Myocyte (in vitro differentiated cells): ENCODE measurements around the gene ENOX1. TPM values are rescaled to one million over a fixed set of nuclear protein-coding genes. Genes with fewer than 3 reads are reported as not detected.

Experiments used
- DNase-seq: peaks from one replicate; pipeline ENCODE4 v3.0.0-alpha.2; 2012; ENCODE audit warnings: low read depth
- total RNA-seq: library from RNA; depleted of rRNA; stranded (reverse); fragments of >200 nt; gene quantifications from 2 replicates; pipeline ENCODE4 v1.2.3, GENCODE V29; 2014

Gene ENOX1
- total RNA-seq, 1 donor from 2014 or later: 5.8 TPM

- DNase-seq: peak; percentile 1
Observed at GRCh38 chr13:43611281-43612273, 175.2 kb downstream of the ENOX1 start.

DNA sequence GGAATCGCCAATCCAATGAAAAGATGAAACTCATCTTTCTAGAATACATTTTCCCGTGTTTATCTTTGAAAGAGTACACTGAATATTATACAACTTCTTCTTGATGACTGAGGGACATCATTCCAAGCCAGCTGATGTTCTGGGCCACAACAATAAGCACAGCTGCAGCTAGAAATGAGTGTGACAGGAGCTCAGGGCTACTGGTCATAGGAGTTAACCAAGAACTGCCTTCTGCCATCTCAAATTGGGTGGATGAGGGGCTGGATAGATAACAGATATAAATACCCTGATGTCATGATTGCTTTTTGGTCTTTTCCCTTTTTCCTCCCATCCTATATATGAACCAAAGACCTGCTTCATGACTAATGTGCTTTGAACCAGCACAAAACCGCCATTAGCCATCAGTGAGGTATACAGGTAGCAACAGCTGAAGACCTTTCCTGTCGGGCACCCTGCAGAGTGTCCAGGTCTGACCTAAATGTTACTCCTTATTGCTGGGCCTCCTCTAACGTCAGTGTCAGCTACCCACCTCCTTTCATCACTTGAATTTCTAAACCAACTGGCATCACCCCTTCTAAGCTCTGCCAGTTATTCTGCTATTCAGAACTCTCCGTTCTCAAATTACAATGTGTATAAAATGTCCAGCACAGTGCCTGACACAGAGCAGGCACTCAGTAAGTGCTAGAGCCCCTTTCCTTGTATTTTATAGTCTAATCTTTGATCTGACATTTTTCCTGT, 178.2 kb downstream of the ENOX1 start:
- DNase-seq: peak; percentile 9

DNA sequence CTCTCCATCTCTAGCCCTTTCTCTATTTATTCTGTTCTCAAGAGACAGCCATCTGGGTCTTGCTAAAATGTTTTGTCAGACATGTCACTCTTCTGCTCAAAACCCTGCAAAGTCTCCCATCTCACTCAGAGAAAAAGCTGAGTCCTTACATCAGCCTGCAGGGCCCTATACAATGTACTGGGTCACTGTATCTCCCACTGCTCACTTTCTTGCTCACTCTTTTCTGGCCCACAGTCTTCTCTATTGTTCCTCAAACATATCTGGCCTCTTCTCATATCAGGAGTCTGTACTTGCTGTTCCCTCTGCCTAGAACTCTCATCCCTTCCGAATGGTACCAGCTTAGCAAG, 189.2 kb downstream of the ENOX1 start:
- DNase-seq: no peak

DNA sequence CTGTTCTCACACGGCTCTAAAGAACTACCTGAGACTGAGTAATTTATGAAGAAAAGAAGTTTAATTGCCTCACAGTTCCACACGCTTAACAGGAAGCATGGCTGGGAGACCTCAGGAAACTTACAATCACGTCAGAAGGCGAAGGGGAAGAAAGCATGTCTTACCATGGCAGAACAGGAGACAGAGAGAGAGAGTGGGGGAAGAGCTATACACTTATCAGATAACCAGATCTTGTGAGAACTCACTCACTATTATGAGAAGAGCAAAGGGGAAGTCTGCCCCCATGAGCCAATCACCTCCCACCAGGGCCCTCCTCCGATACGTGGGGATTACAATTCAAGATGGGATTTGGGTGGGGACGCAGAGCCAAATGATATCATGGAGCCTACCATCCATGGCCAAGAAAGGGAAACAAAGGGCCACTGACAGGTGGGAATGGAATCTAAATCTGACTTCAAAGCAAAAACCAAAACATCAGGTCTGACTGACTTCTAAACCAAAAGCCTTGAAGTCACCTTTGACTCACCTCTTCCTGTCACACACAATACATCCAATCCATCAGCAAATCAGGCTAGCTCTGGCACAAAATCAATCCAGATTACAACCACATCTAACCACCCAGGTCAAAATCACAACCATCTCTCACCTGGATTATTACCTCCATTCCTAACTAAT, 189.7 kb downstream of the ENOX1 start:
- DNase-seq: no peak

- DNase-seq: no peak
Observed at GRCh38 chr13:43596006-43596405, 190.8 kb downstream of the ENOX1 start.

DNA sequence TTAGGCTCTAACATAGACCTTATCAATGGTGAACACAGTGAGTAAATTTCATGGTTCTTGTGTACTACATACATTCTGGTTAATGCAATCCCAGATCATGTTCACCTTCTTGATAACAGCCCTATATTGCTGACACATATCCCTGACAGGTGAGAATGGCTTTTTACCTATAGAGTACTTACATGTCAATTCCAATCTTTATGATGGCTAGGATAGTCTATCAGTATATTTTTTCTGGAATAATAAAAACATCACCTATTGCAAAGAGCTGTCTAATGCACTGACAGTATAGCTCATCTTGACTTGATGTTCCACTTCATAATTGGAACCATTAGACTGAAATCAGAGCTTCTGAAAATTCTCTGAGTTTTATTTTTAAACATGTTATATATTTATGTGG, 199.4 kb downstream of the ENOX1 start:
- no peak for DNase-seq

- DNase-seq: no peak
Observed at GRCh38 chr13:43584751-43585150, 202.0 kb downstream of the ENOX1 start.

DNA sequence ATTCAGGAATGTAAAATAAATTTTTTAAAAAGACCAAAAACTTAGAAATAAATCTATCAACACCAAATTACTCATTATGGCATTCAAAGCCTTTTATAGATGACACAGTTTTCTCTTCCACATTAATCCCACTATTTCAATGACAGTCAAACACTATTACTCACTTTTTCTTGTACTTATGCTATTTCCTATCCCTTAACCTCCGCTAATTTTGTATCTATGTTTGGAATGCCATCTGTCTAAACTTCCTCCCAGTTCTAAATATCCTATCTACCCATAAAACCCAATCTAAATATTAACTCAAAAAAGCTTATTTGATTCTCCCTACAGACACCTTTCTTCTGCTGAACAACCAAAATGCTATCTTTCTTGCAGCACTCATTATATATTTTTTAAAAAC, 203.5 kb downstream of the ENOX1 start:
- DNase-seq: no peak

DNA sequence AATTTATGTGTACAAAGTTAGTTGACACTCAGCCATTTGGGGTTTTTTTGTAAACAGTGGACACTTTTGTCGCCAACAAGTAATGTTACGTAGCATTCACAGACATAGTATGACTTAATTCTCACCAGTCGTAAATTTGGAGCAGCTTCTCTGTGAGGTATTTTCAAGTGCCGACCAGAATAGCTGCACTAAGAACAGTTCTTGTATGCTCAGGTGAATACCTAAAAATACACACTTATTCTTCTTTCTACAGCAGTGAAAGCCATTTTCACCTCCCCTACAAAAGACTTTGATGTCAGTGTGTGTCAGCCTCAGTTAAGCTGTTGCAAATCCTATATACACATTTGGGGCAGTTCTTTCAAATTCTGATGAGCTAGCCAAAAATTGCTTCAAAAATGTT, 206.5 kb downstream of the ENOX1 start:
- no peak for DNase-seq

DNA sequence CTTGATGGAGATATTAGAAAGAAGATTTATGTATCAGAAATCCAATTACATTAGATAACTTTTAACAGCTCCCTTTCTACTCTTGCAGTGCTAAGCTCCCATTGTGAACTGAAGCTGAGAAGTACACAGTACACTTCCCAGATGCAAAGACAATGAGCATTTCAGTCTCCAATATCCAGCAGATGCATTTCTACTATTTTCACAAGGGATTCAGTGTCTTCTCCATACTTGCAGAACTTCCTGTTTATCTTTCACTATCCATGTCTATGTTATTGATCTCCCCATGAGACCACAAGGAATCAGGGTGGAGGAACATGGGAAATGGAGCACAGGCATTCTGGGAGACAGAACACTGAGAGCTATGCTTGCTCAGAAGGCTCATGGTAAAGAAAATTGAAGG, 207.5 kb downstream of the ENOX1 start:
- no peak for DNase-seq

GRCh38 chr13:43574605-43575004, 212.2 kb downstream of the ENOX1 start:
- peak; percentile 72 for DNase-seq

DNA sequence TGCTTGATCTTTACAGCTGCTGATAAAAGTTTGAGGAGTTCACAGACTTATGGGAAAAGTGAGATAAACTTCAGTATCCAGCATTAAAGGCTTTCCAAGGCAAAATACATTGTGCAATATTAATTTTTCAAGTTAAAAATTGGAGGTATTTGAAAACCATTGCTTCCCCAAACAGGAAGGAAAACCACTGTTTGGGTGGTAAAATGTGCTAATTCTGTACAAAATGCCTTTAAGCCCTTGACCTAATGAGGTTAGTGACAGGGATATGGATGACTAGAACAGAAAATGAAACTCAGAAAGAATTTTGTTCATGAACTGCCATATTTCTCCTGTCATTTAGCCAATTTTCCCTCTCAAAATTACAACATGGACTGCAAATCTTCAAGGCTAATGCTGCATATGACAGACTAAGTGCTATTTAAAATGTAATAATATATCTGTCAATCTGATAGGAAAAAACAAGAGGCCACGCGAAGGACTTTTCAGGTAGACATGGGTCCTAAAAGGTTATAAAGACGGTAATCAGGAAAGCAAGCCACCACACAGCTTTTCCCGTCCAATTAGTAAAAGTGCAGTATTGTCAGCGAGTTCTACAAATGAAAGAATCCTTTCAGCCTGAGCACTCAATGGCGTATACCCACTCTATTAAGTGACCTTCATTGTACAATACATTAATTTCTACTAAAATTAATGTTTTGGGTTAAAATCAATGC, 212.8 kb downstream of the ENOX1 start:
- DNase-seq: no peak

- DNase-seq: no peak
Observed at GRCh38 chr13:43573361-43573740, 213.4 kb downstream of the ENOX1 start.

GRCh38 chr13:43572656-43573360, 214.0 kb downstream of the ENOX1 start:
- peak; percentile 75 for DNase-seq

GRCh38 chr13:43569658-43570057, 217.1 kb downstream of the ENOX1 start:
- no peak for DNase-seq

DNA sequence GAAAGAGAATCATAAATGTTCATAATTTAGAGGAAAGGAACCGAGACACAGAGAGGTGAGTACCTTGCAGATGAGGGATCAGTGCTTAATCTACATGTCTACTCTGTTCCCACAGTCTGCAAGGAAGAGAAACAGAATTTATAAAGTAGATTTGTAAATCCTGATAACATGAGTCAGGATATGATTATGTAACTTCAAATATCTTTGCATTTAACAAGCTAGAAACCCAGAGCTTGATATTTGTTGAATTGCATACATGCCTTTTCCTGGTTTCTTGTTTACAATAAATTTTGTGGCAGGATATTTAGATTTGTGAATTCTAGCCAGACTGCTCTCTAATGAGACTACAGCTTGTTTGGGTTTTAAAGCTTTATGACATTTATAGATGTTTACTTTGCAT, 219.2 kb downstream of the ENOX1 start:
- DNase-seq: no peak

DNA sequence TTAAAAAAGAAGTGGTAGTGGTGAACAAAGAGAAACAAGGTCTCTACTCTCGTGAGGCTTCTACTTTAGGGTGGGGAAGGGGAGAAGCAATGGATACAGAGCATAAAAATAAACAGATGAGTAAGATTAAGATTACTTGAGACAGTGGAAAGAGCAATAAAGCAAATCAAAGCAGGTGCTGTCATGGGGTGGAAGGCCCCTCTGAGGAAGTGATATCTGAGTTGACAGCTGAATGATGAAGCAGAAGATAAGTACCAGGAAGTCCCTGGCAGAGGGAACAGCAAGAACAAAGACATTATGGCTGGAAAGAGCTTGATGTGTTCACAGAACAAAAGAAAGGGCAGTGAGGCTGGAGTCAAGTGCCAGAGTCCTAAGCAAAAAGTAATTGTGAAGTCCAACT, 221.8 kb downstream of the ENOX1 start:
- no peak for DNase-seq

- DNase-seq: no peak
Observed at GRCh38 chr13:43561081-43561480, 225.7 kb downstream of the ENOX1 start.

DNA sequence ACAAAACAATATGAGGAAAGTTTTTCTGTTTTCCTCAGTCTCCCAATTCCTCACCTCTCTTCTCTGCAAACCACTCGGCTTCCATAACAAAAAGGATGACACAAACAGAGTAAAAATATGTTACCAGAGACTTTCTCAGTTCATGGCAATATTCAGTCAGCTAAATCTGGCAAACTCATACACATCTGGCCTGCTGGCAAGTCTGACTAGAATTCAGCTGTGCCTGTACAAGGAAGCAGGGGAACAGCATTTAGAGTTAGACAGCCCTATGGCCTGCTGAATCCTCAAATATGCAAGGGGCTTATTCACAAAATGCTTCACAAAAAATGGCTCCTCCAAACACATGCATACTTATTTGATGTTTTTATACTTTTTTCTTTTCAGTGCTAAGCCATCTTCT, 227.8 kb downstream of the ENOX1 start:
- no peak for DNase-seq

- DNase-seq: no peak
Observed at GRCh38 chr13:43558326-43558725, 228.4 kb downstream of the ENOX1 start.

- no peak for DNase-seq
Observed at GRCh38 chr13:43555667-43556066, 231.1 kb downstream of the ENOX1 start.
